HUDEP-2 (cell line): Measurements from ENCODE around the gene PRMT1.
"Not testable (repeated sequence)": the region's sequence is repeated elsewhere in the genome, so short reads cannot be mapped to it uniquely, and the experiment has no call there.

Experiments
- DNase-seq, 76 experiments: peaks; one replicate each; lab custom pipeline; 2025; ENCODE audit not compliant: unreplicated experiment in 76 of 76; lab: John Stamatoyannopoulos, UW

Gene PRMT1

GRCh38 chr19:49716154-49716553, 39.1 kb downstream of the PRMT1 start:
- DNase-seq: no peak

GRCh38 chr19:49718511-49718910, 41.4 kb downstream of the PRMT1 start:
- DNase-seq: peak in 1 of 76 experiments; percentile 6

DNA sequence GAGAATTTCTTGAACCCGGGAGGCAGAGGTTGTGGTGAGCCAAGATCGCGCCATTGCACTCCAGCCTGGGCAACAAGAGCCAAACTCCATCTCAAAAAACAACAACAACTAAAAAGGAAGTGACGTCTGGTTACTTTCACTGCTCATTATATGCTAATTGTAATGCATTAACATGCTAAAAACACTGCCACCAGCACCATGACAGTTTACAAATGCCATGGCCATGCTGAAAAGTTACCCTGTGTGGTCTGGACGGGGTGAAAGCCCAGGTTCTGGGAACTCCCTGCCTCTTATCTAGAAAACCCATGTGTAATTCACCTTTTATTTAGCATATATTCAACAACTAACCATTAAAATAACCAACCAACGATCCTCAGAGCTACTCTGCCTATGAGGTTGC, 41.9 kb downstream of the PRMT1 start:
- no peak for DNase-seq

DNA sequence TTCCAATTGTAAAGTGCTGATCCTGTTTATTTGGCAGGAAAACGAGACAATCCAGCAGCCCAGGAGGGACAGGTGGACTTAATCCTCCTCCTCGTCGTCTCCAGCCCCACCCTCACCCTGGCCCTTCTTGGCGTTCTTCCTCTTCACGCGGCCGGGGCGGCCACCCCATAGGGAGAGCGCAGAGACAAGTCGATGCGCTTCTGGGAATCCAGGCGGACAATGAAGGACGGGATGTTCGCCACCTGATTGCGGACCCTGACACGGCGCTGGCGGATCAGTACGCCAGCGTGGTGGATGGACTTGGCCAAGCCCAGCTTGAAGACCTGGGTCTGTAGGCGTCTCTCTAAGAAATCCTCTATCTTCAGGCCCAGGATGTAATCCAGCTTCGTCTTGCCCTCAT, 42.3 kb downstream of the PRMT1 start:
- DNase-seq: not testable (repeated sequence)

DNA sequence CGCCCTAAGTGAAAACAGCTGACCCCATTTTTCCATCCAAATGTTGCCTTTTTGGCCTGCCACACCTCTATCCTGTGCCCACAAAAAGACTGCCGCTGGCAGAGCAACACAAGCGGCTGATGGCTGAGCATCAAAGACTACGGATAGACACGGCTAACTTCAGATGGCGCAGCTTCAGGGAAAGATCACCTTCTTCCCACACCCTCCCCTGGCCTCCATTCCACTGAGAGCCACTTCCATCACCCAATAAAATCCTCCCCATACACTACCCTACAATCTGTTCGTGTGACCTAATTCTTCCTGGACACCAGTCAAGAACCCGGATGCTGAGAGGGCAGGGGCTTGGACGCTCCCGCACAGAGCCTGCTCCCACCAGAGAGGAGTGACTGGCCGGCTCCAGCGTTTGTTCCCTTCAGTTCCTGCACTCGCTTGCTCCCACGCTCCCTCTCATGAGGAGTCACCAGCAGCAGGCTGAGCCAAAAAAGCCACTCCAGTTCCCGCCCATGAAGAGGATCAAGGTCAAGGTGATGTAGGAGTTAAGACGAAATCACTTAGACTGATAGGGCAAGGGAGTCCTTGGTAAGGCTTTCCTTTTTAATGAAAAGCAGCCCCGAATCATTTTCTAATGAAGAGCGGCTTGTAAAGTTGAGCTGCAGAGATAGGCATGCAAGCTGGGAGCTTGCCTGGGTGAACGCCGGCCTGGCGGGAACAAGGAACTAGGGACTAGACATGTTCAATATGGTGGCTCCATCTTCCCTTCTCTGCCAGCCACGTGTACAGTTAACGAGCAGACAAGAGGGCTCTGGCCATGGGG, 50.4 kb downstream of the PRMT1 start:
- DNase-seq: no peak

DNA sequence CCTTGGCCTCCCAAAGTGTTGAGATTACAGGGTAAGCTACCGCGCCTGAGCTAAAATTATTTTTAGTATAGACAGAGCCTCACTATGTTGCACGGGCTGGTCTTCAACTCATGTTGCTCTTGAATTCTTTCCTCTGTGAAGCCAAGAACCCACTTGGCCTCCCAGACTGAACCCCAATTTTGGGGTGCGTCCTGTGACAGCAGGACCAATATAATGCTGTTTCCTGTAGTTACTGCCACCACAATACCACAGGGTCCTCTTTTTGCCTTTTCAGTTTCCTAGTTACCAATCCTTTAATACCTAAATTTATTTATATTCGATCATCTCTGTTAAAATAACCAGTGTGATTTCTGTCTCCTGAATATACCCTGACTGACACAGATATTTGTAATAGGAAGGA, 53.1 kb downstream of the PRMT1 start:
- no peak for DNase-seq
